B cell (primary cell): ENCODE measurements around the gene SURF2. TPM values are rescaled to one million over a fixed set of nuclear protein-coding genes. Genes with fewer than 3 reads are reported as not detected.
A peak's percentile ranks its signal among the peaks of the same experiment; 100 is the strongest.

Source experiments
- ATAC-seq: fragments of 200-7000 bp; cut with Tn5 transposase; one replicate; pipeline ENCODE4 v1.10.0; 2021; ENCODE audit warnings: low read depth, mild to moderate bottlenecking, moderate number of reproducible peaks, moderate library complexity
- CTCF ChIA-PET: fragments of 350-600 bp; sonication (Branson Sonifier 250); formaldehyde crosslinking; loops from one replicate; lab custom pipeline; 2021; ENCODE audit warnings: antibody characterized with exemption, inconsistent platforms; lab: Charles Lee
- POLR2A ChIA-PET: fragments of 350-600 bp; sonication (Branson Sonifier 250); formaldehyde crosslinking; loops from one replicate; lab custom pipeline; 2021; ENCODE audit warnings: antibody characterized with exemption; lab: Charles Lee
- DNase-seq: peaks from one replicate; pipeline ENCODE4 v3.0.0; 2013
- H2AFZ ChIP-seq: 2 replicates; pipeline ENCODE4 v1.6.1; 2012; ENCODE audit warnings: mild to moderate bottlenecking, low read depth, low read length; ENCODE audit not compliant: insufficient read depth, poor library complexity, severe bottlenecking
- H3K27ac ChIP-seq, 2 donors: 1 replicate in 1 of 2; 2 replicates in 1 of 2; pipeline ENCODE4 v1.5.1; 2012 to 2013; ENCODE audit warnings: low read length in 2 of 2, mild to moderate bottlenecking in 2 of 2, moderate library complexity in 1 of 2
- H3K27me3 ChIP-seq, 4 experiments: fragments of 200-600 bp in 1 of 4; sonication (generic) in 1 of 4; replicated peaks in 1 of 4; 1 replicate in 2 of 4; 2 replicates in 2 of 4; pipeline versions ENCODE4 v1.6.1 to v1.7.0; 2013 to 2016; ENCODE audit warnings: low read length in 3 of 4, mild to moderate bottlenecking in 2 of 4, mixed read lengths in 1 of 4, moderate library complexity in 1 of 4; ENCODE audit not compliant: insufficient read depth in 4 of 4, control insufficient read depth in 3 of 4; ENCODE audit errors: control extremely low read depth in 1 of 4
- H3K36me3 ChIP-seq, 2 experiments: replicated peaks in 1 of 2; 1 replicate in 1 of 2; 2 replicates in 1 of 2; pipeline versions ENCODE4 v1.6.1 to v1.7.1; 2013; ENCODE audit warnings: low read length in 1 of 2; ENCODE audit not compliant: insufficient read depth in 2 of 2, control insufficient read depth in 1 of 2; ENCODE audit errors: control extremely low read depth in 1 of 2, extremely low read depth in 1 of 2
- H3K4me1 ChIP-seq, 2 donors: fragments of 200-600 bp in 1 of 2; sonication (generic) in 1 of 2; 1 replicate in 1 of 2; 2 replicates in 1 of 2; pipeline versions ENCODE4 v1.5.1 to v1.6.1; 2013 to 2017; ENCODE audit warnings: low read length in 2 of 2; ENCODE audit not compliant: control insufficient read depth in 2 of 2, insufficient read depth in 2 of 2
- H3K4me2 ChIP-seq: replicated peaks from 2 replicates; pipeline ENCODE3; 2012; ENCODE audit warnings: mild to moderate bottlenecking, low read depth, low read length; ENCODE audit not compliant: poor library complexity, severe bottlenecking
- H3K4me3 ChIP-seq, 5 experiments: fragments of 200-600 bp in 1 of 5; sonication (generic) in 1 of 5; 1 replicate in 3 of 5; 2 replicates in 2 of 5; pipeline versions ENCODE4 v1.5.1 to v1.7.0; 2011 to 2016; ENCODE audit warnings: low read length in 4 of 5, mild to moderate bottlenecking in 4 of 5, low read depth in 2 of 5, control low read depth in 1 of 5, moderate library complexity in 1 of 5; ENCODE audit not compliant: insufficient read depth in 1 of 5; ENCODE audit errors: control extremely low read depth in 1 of 5, extremely low read depth in 1 of 5
- H3K79me2 ChIP-seq: fragments of 200-600 bp; sonication (generic); one replicate; pipeline ENCODE4 v1.6.0; 2016; ENCODE audit warnings: low read length; ENCODE audit not compliant: control insufficient read depth, insufficient read depth
- H3K9ac ChIP-seq: fragments of 200-600 bp; sonication (generic); 2 replicates; pipeline ENCODE4 v1.6.1; 2017; ENCODE audit warnings: mild to moderate bottlenecking, low read length, moderate library complexity
- H3K9me3 ChIP-seq, 3 donors: one replicate each; pipeline versions ENCODE4 v1.6.1 to v1.7.1; 2013; ENCODE audit warnings: low read length in 2 of 3; ENCODE audit not compliant: control insufficient read depth in 2 of 3, insufficient read depth in 1 of 3; ENCODE audit errors: control extremely low read depth in 1 of 3
- H4K20me1 ChIP-seq: 2 replicates; pipeline ENCODE4 v1.6.0; 2012; ENCODE audit warnings: mild to moderate bottlenecking, low read length; ENCODE audit not compliant: insufficient read depth, control insufficient read depth, poor library complexity, severe bottlenecking
- H3K27ac Mint-ChIP-seq: one replicate; pipeline ENCODE4 v1.8.0; 2021; ENCODE audit warnings: mixed read lengths
- H3K27me3 Mint-ChIP-seq: one replicate; pipeline ENCODE4 v1.8.0; 2021; ENCODE audit warnings: mixed read lengths
- H3K4me1 Mint-ChIP-seq: one replicate; pipeline ENCODE4 v1.8.0; 2021; ENCODE audit warnings: mixed read lengths
- H3K4me3 Mint-ChIP-seq: one replicate; pipeline ENCODE4 v1.8.0; 2021; ENCODE audit warnings: mixed read lengths
- H3K9me3 Mint-ChIP-seq: one replicate; pipeline ENCODE4 v1.8.0; 2022; ENCODE audit warnings: mixed read lengths; ENCODE audit not compliant: insufficient read depth
- CTCF ChIP-seq: fragments of 200-600 bp; IDR thresholded peaks from one replicate; pipeline ENCODE4 v1.8.0; 2022; ENCODE audit warnings: antibody characterized with exemption, mild to moderate bottlenecking
- EZH2 ChIP-seq: IDR thresholded peaks from 2 replicates; pipeline ENCODE4 v1.6.1; 2012; ENCODE audit warnings: borderline replicate concordance, low read depth, mild to moderate bottlenecking, moderate library complexity, low read length; ENCODE audit not compliant: insufficient read depth, poor library complexity, severe bottlenecking
- WGBS: methylation state at CpG from one replicate; pipeline ENCODE4 v1.1.5; 2013; ENCODE audit warnings: missing lambda C conversion rate; ENCODE audit not compliant: insufficient coverage; 5-methylcytosine and 5-hydroxymethylcytosine counted together
- intact Hi-C: fragments of 100-400 bp; cut with micrococcal nuclease; formaldehyde crosslinking; loops from one replicate; pipeline ENCODE4 v1.10.0; 2022
- polyA plus RNA-seq: library from polyadenylated mRNA; depleted of rRNA; stranded (reverse); fragments of >200 nt; gene quantifications from 2 replicates; pipeline ENCODE4 v1.2.3, GENCODE V29; 2012
- total RNA-seq, 2 donors: library from RNA; stranded (reverse); fragments of 120-200 nt in 1 of 2; gene quantifications; 1 replicate in 1 of 2; 2 replicates in 1 of 2; pipeline versions ENCODE4 v1.2.3 to v1.2.4, GENCODE V29; 2013 to 2022

Gene SURF2
- total and polyA plus RNA-seq, 2 donors (not counting 1 experiment from before 2014, with no cell fraction given) = 17.1 to 17.3 TPM

GRCh38 chr9:133377721-133378216 lies 21.4 kb downstream of the SURF2 start:
- ChIA-PET CTCF (no interaction called here), POLR2A (no interaction called here)
- DNase-seq (no peak), ATAC-seq (no peak)
- H3K27ac Mint-ChIP-seq = no peak overlapping the region
- TF ChIP-seq CTCF (no peak), EZH2 (no peak)
- Histone ChIP-seq H3K4me2 (no peak overlapping the region), H3K4me1 (peaks cover 13 to 23% of the 10 kb centered on the region in 2 donors), H3K27me3 (no peaks in the 10 kb centered on the region), H3K9ac (no peak overlapping the region), H4K20me1 (peaks cover 27% of the 10 kb centered on the region), H3K79me2 (peaks cover 31% of the 10 kb centered on the region), H3K4me3 (no peak overlapping the region), H2AFZ (no peak overlapping the region), H3K36me3 (peaks cover 0 to under 1% of the 10 kb centered on the region in 2 experiments), H3K9me3 (no peaks in the 10 kb centered on the region), H3K27ac (no peak overlapping the region)
- H3K4me3 Mint-ChIP-seq = no peak overlapping the region
- 76% methylated on average over 4 of the region's 6 CpGs for WGBS
- H3K9me3 Mint-ChIP-seq = no peaks in the 10 kb centered on the region
- no peaks in the 10 kb centered on the region for H3K27me3 Mint-ChIP-seq
- H3K4me1 Mint-ChIP-seq = peaks cover 16% of the 10 kb centered on the region
- intact Hi-C loops = loop anchor here (2.0 kb wide), 1 partner anchor 43 kb away; no protein-coding TSS in a partner anchor

- POLR2A ChIA-PET = no interaction called here
- H3K27ac Mint-ChIP-seq = no peak overlapping the region
Measured at GRCh38 chr9:133378408-133378962, 22.1 kb downstream of the SURF2 start.

More at GRCh38 chr9:133378408-133378962, 22.1 kb downstream of the SURF2 start:
- DNase-seq (no peak), ATAC-seq (no peak)
- Histone ChIP-seq H4K20me1 (peaks cover 20% of the 10 kb centered on the region), H3K9me3 (no peaks in the 10 kb centered on the region), H3K4me2 (no peak overlapping the region), H3K27me3 (no peaks in the 10 kb centered on the region), H3K36me3 (no peaks in the 10 kb centered on the region), H3K4me1 (peaks cover 13 to 22% of the 10 kb centered on the region in 2 donors), H3K79me2 (peaks cover 24% of the 10 kb centered on the region), H3K9ac (no peak overlapping the region), H3K4me3 (no peak overlapping the region), H3K27ac (no peak overlapping the region), H2AFZ (no peak overlapping the region)
- TF ChIP-seq EZH2 (no peak), CTCF (no peak)
- no peaks in the 10 kb centered on the region for H3K9me3 Mint-ChIP-seq
- 80% methylated on average over 1 of the region's 1 CpG for WGBS
- peaks cover 13% of the 10 kb centered on the region for H3K4me1 Mint-ChIP-seq
- no peaks in the 10 kb centered on the region for H3K27me3 Mint-ChIP-seq
- peak overlapping the region; percentile 47 for H3K4me3 Mint-ChIP-seq
- CTCF ChIA-PET = interaction anchor here (1.2 to 1.3 kb wide), 2 partner anchors 21 kb away, joined by 3 read pairs; no protein-coding TSS in a partner anchor
- intact Hi-C loops = no loop called here
